Measurements from ENCODE around the gene STN1. TPM values are rescaled to one million over a fixed set of nuclear protein-coding genes. Genes with fewer than 3 reads are reported as not detected.

Gene STN1
- total RNA-seq, 1 donor from 2014 or later, result 23.6 TPM

DNA sequence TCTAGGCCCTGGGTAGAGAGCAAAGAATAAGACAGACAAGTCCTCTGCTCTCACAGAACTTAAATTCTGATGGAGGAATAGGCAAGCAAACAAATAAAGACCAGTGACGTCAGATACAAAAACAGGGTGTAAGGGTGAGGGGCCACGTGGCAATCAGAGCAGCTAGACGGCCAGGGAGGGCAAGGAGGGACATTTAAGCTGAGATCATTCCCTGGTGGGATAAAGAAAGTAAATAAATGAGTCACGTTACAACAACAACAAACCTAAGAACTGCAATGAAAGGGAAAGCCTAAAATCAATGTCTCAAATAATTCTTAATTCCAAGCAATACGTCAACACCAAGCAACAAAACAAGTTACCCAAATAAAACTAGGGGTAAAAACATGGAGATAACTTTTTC lies 21.8 kb downstream of the STN1 start:
- Mint-ChIP-seq H3K4me3 (no peak overlapping the region), H3K36me3 (ENCODE audit: low read depth) (peaks cover 57% of the 10 kb centered on the region), H3K9me3 (no peaks in the 10 kb centered on the region), H3K4me1 (peaks cover 47% of the 10 kb centered on the region), H3K27me3 (no peaks in the 10 kb centered on the region), H3K27ac (peak overlapping the region; percentile 88)
- DNase-seq, result no peak
- intact Hi-C loops (cut with micrococcal nuclease), result no loop called here

DNA sequence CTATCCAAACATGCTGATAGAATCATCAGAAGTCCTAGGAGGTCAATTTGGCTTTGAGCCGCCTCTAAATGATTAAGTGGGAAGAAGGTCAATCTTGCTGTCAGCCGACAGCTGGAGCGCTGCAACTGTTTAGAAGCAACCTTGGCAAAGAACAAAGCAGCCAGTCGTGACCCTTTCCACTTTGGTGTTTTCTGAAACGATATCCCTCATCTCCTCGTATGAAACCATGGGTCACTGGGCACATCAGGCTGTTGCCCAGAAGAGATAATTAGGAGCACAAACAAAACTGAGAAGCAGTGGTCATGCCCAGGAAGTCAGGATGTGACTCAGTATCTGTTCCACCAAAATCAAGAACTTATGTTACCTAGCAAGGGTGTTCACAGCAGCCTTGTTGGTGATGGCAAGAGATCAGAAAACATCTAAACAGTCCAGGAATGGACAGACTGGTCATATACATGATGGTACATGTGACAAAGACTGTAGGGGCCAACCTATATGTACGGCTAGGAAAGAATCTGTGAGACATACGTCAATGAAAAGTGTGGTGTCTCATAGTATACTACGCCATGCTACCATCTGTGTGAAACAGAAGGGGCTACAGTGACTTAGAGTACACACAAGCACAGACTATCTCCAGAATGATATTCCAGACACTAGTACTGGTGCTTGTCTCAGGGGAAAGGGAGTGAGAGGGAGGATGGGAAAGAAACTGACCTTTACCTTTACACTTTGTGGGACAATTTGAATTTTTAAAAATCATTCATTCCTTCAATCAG lies 22.4 kb downstream of the STN1 start:
- Mint-ChIP-seq H3K9me3 (no peaks in the 10 kb centered on the region), H3K27ac (peak overlapping the region; percentile 88), H3K27me3 (no peaks in the 10 kb centered on the region), H3K4me1 (peaks cover 43% of the 10 kb centered on the region), H3K36me3 (ENCODE audit: low read depth) (peaks cover 59% of the 10 kb centered on the region), H3K4me3 (peak overlapping the region; percentile 74)
- intact Hi-C loops (cut with micrococcal nuclease), result no loop called here
- no peak for DNase-seq

DNA sequence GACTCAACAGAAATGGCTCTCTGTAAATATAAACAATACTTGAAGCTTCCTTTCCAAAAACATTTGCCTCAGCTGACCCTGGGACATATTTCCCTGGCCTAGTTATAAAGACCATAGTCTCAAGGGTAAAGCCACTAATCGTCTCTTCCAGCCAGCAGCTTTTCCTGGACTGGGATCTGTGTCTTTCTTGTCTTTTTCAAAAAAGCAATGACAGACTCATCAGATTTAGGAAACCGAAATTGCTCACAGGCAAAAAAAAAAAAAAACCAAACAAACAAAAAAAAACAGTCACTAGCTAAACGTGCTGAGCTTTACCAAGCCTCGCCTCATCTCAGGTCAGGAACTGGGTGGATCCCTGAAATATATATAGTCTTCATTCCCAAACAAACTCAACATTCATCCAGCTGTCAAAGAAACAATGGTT lies 23.5 kb downstream of the STN1 start:
- intact Hi-C loops (cut with micrococcal nuclease), result no loop called here
- Mint-ChIP-seq H3K27ac (peak overlapping the region; percentile 88), H3K36me3 (ENCODE audit: low read depth) (peaks cover 59% of the 10 kb centered on the region), H3K4me1 (peaks cover 48% of the 10 kb centered on the region), H3K4me3 (peak overlapping the region; percentile 74), H3K9me3 (no peaks in the 10 kb centered on the region), H3K27me3 (no peaks in the 10 kb centered on the region)
- no peak for DNase-seq

DNA sequence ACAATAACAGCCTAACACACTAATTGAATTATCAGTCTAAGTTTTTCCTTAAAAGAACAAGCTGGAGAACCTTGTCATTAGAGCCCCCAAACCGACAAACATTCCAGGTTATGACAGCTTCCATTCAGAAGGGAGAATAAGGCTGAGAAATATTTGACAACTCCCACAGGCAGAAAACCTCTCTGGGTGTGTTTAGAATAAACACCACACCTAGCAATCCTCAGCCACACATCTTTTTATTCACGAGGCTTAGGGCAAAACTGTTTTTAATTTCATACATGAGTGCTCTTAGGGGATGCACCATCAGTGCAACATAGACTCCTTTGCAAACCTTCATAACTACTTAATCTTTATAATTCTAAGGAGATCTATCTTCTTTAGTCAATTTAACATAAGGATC lies 24.2 kb downstream of the STN1 start:
- no peaks in the 10 kb centered on the region for H3K9me3 Mint-ChIP-seq
- H3K27ac Mint-ChIP-seq, result peak overlapping the region; percentile 88
- DNase-seq, result no peak
- H3K4me3 Mint-ChIP-seq, result peak overlapping the region; percentile 74
- no peaks in the 10 kb centered on the region for H3K27me3 Mint-ChIP-seq
- peaks cover 54% of the 10 kb centered on the region for H3K4me1 Mint-ChIP-seq
- intact Hi-C loops (cut with micrococcal nuclease), result no loop called here
- H3K36me3 Mint-ChIP-seq (ENCODE audit: low read depth), result peaks cover 62% of the 10 kb centered on the region

DNA sequence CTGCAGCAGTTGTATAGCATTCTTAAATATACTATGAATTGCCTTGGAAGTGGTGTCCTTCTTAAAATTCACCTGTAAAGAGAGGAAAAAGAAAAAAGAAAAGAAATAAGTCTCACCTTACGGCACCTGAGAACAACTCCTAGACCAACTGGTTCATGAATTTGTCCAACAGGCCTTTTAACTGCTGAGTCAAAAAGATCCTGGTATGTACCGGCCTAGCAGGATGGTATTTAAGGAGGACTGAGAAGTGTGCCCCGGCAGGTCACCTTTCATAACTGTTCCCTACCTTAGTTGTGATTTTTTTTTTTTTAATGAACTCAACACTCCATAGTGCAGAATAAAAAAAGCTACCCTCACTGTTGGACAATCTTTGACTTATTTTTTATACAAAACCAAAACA lies 25.8 kb downstream of the STN1 start:
- intact Hi-C loops (cut with micrococcal nuclease), result no loop called here
- Mint-ChIP-seq H3K27me3 (no peaks in the 10 kb centered on the region), H3K36me3 (ENCODE audit: low read depth) (peaks cover 61% of the 10 kb centered on the region), H3K27ac (no peak overlapping the region), H3K4me3 (no peak overlapping the region), H3K4me1 (peaks cover 57% of the 10 kb centered on the region), H3K9me3 (no peaks in the 10 kb centered on the region)
- no peak for DNase-seq

DNA sequence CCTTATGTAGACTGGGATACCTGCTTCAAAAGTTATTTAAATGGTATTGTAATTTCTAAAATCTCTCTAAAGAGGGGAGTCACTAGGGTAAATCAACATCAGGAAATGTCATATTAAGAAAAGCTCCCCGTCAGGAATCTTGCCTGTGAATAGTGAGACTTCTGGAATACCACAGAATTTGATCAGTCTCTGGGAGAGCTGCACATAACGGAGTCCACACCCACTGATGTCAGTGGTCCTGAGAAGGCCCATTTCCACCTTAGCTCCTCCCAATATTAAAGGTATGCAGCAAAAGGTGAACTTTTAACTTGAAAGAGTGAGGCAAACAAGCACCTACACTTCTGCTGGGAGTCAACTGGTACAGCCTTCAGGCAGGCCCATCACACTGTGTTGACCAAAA lies 27.3 kb downstream of the STN1 start:
- Mint-ChIP-seq H3K27me3 (no peaks in the 10 kb centered on the region), H3K36me3 (ENCODE audit: low read depth) (peaks cover 54% of the 10 kb centered on the region), H3K9me3 (no peaks in the 10 kb centered on the region), H3K27ac (peak overlapping the region; percentile 82), H3K4me1 (peaks cover 50% of the 10 kb centered on the region), H3K4me3 (no peak overlapping the region)
- intact Hi-C loops (cut with micrococcal nuclease), result no loop called here
- DNase-seq, result no peak

DNA sequence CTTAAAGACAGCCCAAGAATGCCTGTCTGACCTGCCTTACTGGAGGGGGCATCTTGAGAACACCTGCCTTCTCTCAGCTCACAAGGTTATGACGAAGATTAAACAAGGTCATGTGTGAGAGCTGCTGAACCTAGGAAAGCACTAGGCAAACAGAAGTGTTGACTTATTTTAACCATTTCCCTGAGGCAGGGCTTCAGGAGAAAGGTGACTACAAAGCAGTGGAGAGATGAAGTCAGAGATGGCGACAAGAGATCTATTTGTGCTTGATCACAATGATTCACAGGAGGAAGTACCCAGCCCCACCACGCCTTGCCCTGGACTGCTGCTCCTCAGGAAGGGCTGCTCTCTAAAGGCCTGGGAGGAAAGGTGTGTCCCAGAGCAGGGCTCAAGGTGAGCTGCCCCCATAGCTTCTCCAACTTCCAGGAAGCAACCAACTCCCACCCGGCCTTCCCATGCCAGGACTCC lies 27.8 kb downstream of the STN1 start:
- H3K4me1 Mint-ChIP-seq, result peaks cover 45% of the 10 kb centered on the region
- no peaks in the 10 kb centered on the region for H3K27me3 Mint-ChIP-seq
- peak overlapping the region; percentile 82 for H3K27ac Mint-ChIP-seq
- intact Hi-C loops (cut with micrococcal nuclease), result no loop called here
- H3K36me3 Mint-ChIP-seq (ENCODE audit: low read depth), result peaks cover 51% of the 10 kb centered on the region
- no peaks in the 10 kb centered on the region for H3K9me3 Mint-ChIP-seq
- H3K4me3 Mint-ChIP-seq, result no peak overlapping the region
- DNase-seq, result peak; percentile 69

DNA sequence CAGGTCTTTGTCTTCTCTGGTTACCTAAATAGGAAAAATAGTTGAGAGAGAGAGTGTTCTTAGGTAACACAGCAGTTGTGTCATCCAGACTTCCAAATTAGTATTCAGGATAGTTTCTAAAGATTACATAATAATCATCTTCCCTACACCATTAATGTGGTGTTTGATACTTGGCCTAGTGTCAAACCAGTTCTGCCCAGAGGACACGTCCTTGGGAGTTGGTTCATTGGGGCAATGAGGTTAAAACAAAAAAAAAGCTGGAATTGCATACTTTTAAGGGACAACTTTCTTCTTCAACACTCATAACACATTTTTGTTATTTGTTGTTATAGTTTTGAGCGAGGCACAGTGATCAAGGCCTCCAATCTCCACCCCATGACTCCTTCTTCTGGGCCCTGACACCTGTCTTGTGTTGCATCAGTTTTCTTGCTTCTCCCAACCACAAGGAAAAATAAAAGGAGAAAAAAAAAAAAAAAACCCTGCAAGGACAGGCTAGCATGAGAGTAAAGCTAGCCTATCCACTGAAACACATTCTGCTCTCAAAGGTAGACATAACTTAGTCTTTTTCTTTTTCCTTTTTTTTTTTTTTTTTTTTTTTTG lies 28.8 kb downstream of the STN1 start:
- Mint-ChIP-seq H3K4me1 (peaks cover 35% of the 10 kb centered on the region), H3K27ac (peak overlapping the region; percentile 76), H3K27me3 (no peaks in the 10 kb centered on the region), H3K9me3 (no peaks in the 10 kb centered on the region), H3K4me3 (no peak overlapping the region), H3K36me3 (ENCODE audit: low read depth) (peaks cover 43% of the 10 kb centered on the region)
- DNase-seq, result no peak
- intact Hi-C loops (cut with micrococcal nuclease), result loop anchor here (2.0 to 10.0 kb wide), 2 partner anchors 80 to 126 kb away; no protein-coding TSS in a partner anchor

DNA sequence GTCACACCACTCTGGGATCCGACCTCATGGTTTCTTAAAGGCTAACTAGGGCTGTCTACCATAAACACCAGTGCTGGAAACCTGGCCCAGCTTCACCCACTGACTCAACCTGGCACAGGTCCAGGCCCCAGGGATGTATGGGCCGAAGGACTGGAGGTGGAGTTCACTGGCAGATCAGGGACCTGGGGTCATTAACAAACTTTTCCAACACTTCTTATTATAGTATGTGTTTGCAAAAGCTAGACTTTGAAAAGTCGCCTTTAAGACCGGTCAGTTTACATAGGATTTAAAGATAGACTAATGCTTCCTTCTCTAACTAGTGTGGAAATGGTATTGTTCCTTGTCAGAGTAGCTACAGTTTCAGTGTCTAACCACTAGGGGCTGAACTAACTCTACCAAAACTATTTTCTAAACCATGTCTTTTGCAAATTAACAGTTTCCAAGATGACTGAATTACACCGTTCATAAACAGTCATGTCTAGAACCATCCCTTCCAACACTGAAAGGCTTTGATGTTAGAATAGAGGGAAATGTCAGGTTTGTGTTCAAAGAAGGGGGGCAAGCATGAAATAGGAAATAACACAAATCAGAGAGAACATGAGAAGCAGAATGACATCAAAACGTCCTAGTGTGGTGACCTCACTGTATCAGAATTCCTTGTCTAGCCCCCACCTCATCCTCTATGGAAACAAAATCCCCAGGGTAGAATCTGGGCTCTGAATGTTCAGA lies 29.7 kb downstream of the STN1 start:
- peak; percentile 70 for DNase-seq
- Mint-ChIP-seq H3K9me3 (no peaks in the 10 kb centered on the region), H3K4me1 (peaks cover 28% of the 10 kb centered on the region), H3K4me3 (no peak overlapping the region), H3K36me3 (ENCODE audit: low read depth) (peaks cover 45% of the 10 kb centered on the region), H3K27me3 (no peaks in the 10 kb centered on the region), H3K27ac (peak overlapping the region; percentile 76)
- intact Hi-C loops (cut with micrococcal nuclease), result loop anchor here (1.0 to 10.0 kb wide), 8 partner anchors 20 to 321 kb away; partner anchors contain the start of gene STN1

DNA sequence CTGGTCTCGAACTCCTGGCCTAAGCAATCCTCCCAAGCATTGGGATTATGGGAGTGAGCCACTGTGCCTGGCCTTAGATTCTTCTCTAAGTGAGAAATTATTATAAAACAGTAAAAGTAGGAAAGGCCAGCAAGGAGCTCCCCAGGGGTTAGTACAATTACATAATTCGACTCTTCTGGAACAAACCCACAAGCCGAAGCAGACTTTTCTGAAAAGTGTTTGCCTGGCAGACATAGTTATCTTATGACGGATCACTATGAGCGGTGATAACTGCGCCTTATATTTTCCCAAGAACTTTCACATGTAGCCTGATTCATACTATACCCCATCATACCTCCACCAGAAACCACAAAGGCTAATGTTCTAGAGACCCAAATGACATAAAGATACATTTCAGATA lies 32.4 kb downstream of the STN1 start:
- Mint-ChIP-seq H3K27ac (no peak overlapping the region), H3K4me3 (no peak overlapping the region)
- intact Hi-C loops (cut with micrococcal nuclease), result loop anchor here (10.0 kb wide), 1 partner anchor 129 kb away; no protein-coding TSS in a partner anchor

DNA sequence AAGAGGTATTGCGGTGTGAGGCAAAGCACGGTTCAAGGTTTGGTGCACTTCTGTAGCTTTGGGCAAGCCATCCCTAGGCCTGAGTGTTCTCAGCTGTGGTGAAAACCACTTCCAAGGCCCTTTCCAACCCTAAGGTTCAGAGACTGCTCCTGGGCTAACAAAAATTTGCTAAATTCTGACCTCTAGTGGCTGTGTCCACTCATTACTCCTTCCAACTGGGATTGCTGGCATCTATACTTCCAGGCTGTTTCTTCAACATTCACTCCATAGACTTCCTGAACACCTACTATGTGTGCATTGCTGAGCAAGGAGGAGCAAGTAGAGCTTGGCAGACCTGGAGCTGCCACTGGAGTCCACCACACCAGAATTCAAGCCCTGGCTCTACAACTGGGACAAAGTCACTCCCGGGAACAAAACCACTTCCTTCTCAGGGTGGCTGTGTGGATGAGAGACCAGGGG lies 33.3 kb downstream of the STN1 start:
- Mint-ChIP-seq H3K4me3 (no peak overlapping the region), H3K36me3 (ENCODE audit: low read depth) (peaks cover 43% of the 10 kb centered on the region), H3K4me1 (peaks cover 14% of the 10 kb centered on the region), H3K27me3 (no peaks in the 10 kb centered on the region), H3K27ac (no peak overlapping the region), H3K9me3 (no peaks in the 10 kb centered on the region)
- DNase-seq, result peak; percentile 81
- intact Hi-C loops (cut with micrococcal nuclease), result loop anchor here (1.0 to 10.0 kb wide), 2 partner anchors 130 to 171 kb away; no protein-coding TSS in a partner anchor

More for the DNA sequence above, 32.4 kb downstream of the STN1 start:
- H3K9me3 Mint-ChIP-seq, result no peaks in the 10 kb centered on the region
- H3K36me3 Mint-ChIP-seq (ENCODE audit: low read depth), result peaks cover 46% of the 10 kb centered on the region
- no peak for DNase-seq
- H3K4me1 Mint-ChIP-seq, result peaks cover 22% of the 10 kb centered on the region
- no peaks in the 10 kb centered on the region for H3K27me3 Mint-ChIP-seq

DNA sequence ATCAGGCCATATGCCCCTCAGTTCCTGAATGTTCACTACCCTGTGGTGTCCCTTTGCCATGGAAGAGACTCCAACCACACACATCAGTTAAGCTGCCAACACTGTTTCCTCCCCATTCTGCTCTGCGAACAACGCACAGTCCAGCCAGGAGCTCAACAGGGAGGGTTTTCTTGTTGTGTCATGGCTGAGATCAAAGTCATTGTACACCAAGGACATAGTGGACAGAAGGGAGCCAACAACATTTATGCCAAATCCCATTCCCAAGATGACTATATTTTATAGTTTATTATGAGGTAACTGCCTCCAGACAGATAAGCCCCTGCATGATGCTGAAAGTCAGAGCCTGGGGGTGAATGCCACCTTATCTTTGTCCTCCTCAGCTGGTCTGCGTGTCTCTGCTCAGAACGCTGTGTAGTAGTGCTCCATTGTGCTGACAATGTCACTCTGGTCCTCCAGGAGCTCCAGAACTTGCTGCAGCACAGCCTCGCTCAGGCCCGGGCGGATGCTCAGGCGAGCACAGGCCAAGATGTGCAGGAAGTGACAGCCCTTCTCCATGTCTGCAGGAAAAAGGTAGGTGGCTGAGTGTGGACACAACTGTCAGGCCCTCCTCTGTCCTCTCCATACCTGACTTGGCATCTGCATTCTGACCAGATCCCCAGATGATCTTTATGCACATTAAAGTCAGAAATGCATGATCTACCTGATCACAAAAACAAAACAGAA lies 35.5 kb downstream of the STN1 start:
- H3K4me1 Mint-ChIP-seq, result no peaks in the 10 kb centered on the region
- H3K36me3 Mint-ChIP-seq (ENCODE audit: low read depth), result peaks cover 43% of the 10 kb centered on the region
- no peaks in the 10 kb centered on the region for H3K27me3 Mint-ChIP-seq
- DNase-seq, result no peak
- H3K27ac Mint-ChIP-seq, result no peak overlapping the region
- no peak overlapping the region for H3K4me3 Mint-ChIP-seq
- no peaks in the 10 kb centered on the region for H3K9me3 Mint-ChIP-seq
- intact Hi-C loops (cut with micrococcal nuclease), result loop anchor here (10.0 kb wide), 1 partner anchor 132 kb away; no protein-coding TSS in a partner anchor

Data from activated CD4-positive, alpha-beta T cell treated with anti-CD3 and anti-CD28 coated beads, Interleukin-2, amount 10 ng/mL, durations not matched to agents 24 days and 14 days (primary cell).